Mucosa of descending colon (tissue), 3 donors: Measurements from ENCODE around the gene LRRC43. TPM values are rescaled to one million over a fixed set of nuclear protein-coding genes. Genes with fewer than 3 reads are reported as not detected.

Experiments
- ATAC-seq: fragments of 200-7000 bp; cut with Tn5 transposase; one replicate; pipeline ENCODE4 v1.9.1; 2020; ENCODE audit warnings: mild to moderate bottlenecking, moderate library complexity
- DNase-seq, 3 donors: peaks; one replicate each; pipeline ENCODE4 v3.0.0-alpha.2; 2020
- H3K36me3 ChIP-seq: fragments of 200-600 bp; one replicate; pipeline ENCODE4 v1.8.0; 2021; ENCODE audit warnings: low read depth, mild to moderate bottlenecking
- H3K4me1 ChIP-seq: fragments of 200-600 bp; one replicate; pipeline ENCODE4 v1.8.0; 2021; ENCODE audit warnings: low read depth, mild to moderate bottlenecking
- H3K4me3 ChIP-seq: fragments of 200-600 bp; one replicate; pipeline ENCODE4 v1.8.0; 2021; ENCODE audit warnings: mild to moderate bottlenecking
- H3K9me3 ChIP-seq: fragments of 200-600 bp; one replicate; pipeline ENCODE4 v1.8.0; 2021; ENCODE audit warnings: mild to moderate bottlenecking
- CTCF ChIP-seq: fragments of 200-600 bp; IDR thresholded peaks from one replicate; pipeline ENCODE4 v1.8.0; 2022; ENCODE audit warnings: antibody characterized with exemption, mild to moderate bottlenecking
- intact Hi-C, 2 donors: fragments of 100-400 bp; cut with DNase I in 1 of 2; cut with micrococcal nuclease in 1 of 2; formaldehyde crosslinking; loops; one replicate each; pipeline versions ENCODE4 v1.11.0 to v1.11.1; 2022; cut with DNase I, micrococcal nuclease
- total RNA-seq, 3 donors: library from RNA; stranded (reverse); fragmentation: NEBNext Ultra II Directional in 2 of 3; extraction: Animal tissue kit (Norgen Biotek cat#: 25700) in 2 of 3; gene quantifications; one replicate each; pipeline versions ENCODE4 v1.2.1 to v1.2.4, GENCODE V29; 2021 to 2023
- donor health status: DM: no; HTN: no; CAD: no; lungs with moderate emphysema.
- donor health status: DM: no; HTN: no; CAD: no.
- donor health status: DM: no; HTN: yes; CAD: no.

LRRC43 gene
- total RNA-seq, 3 donors from 2014 or later: 0.19 to 0.51 TPM; not detected in 1

GRCh38 chr12:122225683-122226365 is 42.9 kb downstream of the LRRC43 start, which contains the start of gene DIABLO:
Gene DIABLO (minus strand): TSS chr12:122226052. CDS start chr12:122226014, 38 bp downstream.
- Histone ChIP-seq H3K36me3 (peaks cover 5% of the 10 kb centered on the region), H3K4me1 (peaks cover 16% of the 10 kb centered on the region), H3K4me3 (peak within 1 kb of the TSS; percentile 91), H3K9me3 (no peaks in the 10 kb centered on the region)
- intact Hi-C loops: no loop called here
- ATAC-seq (peak; percentile 96), DNase-seq (peak; percentile 100)
- TF ChIP-seq CTCF: no peak

GRCh38 chr12:122226366-122227125 is 43.6 kb downstream of the LRRC43 start:
- TF ChIP-seq CTCF: no peak
- H3K4me1 ChIP-seq: peaks cover 16% of the 10 kb centered on the region
- no peak for DNase-seq
- intact Hi-C loops: no loop called here
- peak overlapping the region; percentile 91 for H3K4me3 ChIP-seq
- no peak for ATAC-seq
- H3K36me3 ChIP-seq: peaks cover 5% of the 10 kb centered on the region
- H3K9me3 ChIP-seq: no peaks in the 10 kb centered on the region

GRCh38 chr12:122227341-122227740 is 44.4 kb downstream of the LRRC43 start:
- intact Hi-C loops: no loop called here
- DNase-seq: peak in 2 of 3 donors; percentile 34 to 60
- no peak for TF ChIP-seq CTCF
- ATAC-seq: no peak
- Histone ChIP-seq H3K4me3 (no peak overlapping the region), H3K36me3 (peaks cover 5% of the 10 kb centered on the region), H3K4me1 (peaks cover 16% of the 10 kb centered on the region), H3K9me3 (no peaks in the 10 kb centered on the region)

GRCh38 chr12:122228092-122228491 is 45.2 kb downstream of the LRRC43 start:
- peaks cover 5% of the 10 kb centered on the region for H3K36me3 ChIP-seq
- peaks cover 16% of the 10 kb centered on the region for H3K4me1 ChIP-seq
- intact Hi-C loops: no loop called here
- TF ChIP-seq CTCF: no peak
- DNase-seq (no peak), ATAC-seq (no peak)
- no peak overlapping the region for H3K4me3 ChIP-seq
- no peaks in the 10 kb centered on the region for H3K9me3 ChIP-seq

- H3K9me3 ChIP-seq: no peaks in the 10 kb centered on the region
- H3K36me3 ChIP-seq: peaks cover 5% of the 10 kb centered on the region
- H3K4me3 ChIP-seq: no peak overlapping the region
- peaks cover 6% of the 10 kb centered on the region for H3K4me1 ChIP-seq
- no peak for TF ChIP-seq CTCF
- no peak for ATAC-seq
- intact Hi-C loops: no loop called here
- DNase-seq: no peak
Observed at GRCh38 chr12:122230798-122231197, 47.9 kb downstream of the LRRC43 start.
